CD4-positive, alpha-beta T cell treated with Interleukin-21 for 1 hour (primary cell): ENCODE data around the gene CD163.
"Not testable (repeated sequence)": the region's sequence is repeated elsewhere in the genome, so short reads cannot be mapped to it uniquely, and the experiment has no call there.

Experiments used
- DNase-seq: peaks from one replicate; pipeline ENCODE4 v3.0.0-alpha.2; 2020

CD163 gene

GRCh38 chr12:7448099-7448498, 55.5 kb downstream of the CD163 start:
- DNase-seq: no peak

DNA sequence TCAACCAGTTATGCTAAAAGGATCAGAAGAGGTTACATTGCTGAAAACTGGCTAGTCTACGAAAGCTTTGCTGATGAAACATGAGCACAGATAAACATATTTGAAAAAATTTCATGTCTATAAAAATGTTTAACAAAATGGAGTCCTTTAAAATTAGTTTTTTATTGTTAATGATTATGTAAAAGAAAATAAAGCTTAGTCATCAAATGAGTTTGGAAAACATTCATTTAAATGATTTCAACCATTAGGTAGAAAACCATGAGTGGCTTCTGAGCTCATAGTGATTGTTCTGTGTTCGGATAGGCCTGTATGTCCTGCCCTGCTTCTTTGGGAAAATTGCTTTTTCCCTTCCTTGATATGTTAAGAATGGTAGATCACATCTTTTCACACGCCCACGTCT, 59.0 kb downstream of the CD163 start:
- no peak for DNase-seq

DNA sequence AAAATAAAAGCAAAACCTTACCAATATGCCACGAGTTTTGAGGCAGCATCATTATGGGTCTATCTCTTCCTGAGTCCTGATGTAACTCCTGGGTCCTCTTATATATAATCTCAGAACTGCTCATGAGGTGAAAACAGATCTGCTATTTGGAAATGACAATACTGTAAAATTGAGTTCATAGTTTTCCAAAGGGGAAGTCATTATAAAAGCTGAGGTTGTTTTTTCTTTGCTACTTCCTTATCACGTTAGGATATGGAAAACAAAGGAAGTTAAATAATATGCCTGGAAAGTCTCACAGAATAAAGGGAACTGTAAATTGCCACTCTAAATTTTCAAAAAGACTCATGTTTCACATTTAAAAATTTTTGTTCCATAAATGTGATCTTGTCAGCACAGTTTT, 59.5 kb downstream of the CD163 start, which contains the start of gene CD163L1:
CD163L1 (minus strand) TSS at position 78 of the 400 bp plus-strand sequence; CDS start at position 52, 26 bp downstream.
- no peak for DNase-seq

DNA sequence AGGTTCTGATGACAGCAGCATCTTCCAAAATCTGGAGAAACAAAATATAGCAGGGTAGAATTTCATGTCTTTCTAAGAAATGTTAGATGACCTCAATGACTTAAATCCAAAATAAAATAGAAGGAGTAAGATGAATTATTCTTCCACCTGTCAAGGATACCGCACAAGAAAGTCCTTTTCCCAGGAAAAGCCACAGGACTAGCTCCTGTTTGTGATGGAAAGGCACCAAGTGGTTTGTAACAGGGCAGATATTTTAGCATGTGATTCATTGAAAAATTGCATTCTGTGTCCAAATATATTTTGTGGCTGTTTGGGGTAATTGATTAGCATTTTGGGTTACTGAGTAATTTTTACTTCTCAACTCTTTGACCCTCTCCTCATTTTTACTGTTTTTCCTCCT, 62.4 kb downstream of the CD163 start:
- DNase-seq: no peak

GRCh38 chr12:7439579-7440505, 63.7 kb downstream of the CD163 start:
- peak; percentile 32 for DNase-seq

GRCh38 chr12:7438291-7438995, 65.1 kb downstream of the CD163 start:
- not testable (repeated sequence) for DNase-seq

DNA sequence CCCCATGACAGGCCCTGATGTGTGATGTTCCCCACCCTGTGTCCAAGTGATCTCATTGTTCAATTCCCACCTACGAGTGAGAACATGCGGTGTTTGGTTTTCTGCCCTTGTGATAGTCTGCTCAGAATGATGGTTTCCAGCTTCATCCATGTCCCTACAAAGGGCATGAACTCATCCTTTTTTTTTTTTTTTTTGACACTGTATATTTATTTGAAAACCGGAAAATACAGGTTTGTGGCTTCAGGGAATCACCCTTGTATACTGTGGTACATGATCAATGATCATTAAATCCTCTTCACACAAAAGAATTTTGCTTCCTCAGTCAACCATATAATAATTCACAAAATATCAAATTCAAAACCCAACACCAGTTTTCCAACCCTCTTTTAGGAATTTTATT, 66.1 kb downstream of the CD163 start:
- DNase-seq: not testable (repeated sequence)

- DNase-seq: no peak
These were observed 68.9 kb downstream of the CD163 start for GRCh38 chr12:7434670-7435069.

DNA sequence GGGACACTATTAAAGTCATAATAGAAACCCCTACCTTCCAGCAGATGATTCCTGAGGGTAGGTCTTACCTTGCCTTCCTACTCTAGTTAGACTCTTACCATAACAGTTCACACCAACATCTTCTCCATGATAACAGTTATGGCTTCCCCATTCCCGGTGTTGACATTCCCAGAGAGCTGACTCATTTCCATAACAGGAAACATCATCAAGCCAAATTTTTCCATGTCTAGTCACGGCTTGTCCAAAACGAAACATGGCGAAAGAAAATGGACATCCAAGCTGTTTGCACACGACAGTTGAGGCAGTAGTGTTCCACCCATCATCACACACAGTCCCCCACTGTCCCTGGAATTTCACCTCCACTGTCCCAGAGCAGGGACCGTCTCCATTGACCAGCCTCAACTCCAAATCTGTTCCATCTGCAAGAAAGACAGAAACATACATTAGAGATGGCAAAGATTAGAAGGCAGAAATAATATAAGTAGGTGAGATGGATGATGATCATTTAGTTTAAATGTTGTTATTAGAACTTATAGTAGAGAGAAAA, 70.2 kb downstream of the CD163 start:
- DNase-seq: no peak

DNA sequence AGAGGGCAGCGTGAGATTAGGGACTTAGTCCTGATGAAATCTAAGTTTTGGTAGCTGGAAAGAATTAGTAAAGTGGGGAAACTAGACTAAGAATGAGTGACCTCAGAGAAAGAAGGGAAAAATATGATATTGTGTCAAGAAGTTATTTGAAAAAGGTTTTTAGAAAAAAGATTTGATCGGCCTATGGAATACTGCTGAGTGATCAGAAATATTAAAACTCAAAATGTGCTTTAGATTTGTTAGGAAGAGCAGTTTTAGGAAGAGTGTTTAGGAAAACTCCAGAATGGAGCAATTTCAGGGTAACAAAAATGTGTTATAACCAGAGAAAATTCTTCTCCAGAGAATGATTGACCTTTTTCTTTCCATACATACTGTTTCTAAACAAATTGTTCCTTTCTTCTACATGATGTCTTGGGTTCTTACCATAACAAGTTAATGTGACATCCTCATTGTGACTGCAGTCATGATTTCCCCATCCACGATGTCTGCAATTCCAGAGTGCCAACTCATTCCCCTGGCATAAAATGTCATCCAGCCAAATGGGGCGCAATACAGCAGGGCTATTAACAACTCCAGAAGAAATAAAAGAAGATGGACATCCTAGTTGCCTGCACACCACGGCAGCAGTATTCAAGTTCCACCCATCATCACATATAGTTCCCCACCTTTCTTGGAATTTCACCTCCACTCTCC, 71.4 kb downstream of the CD163 start:
- no peak for DNase-seq
